Smooth muscle cell (in vitro differentiated cells): ENCODE data around the gene NFYC. TPM values are rescaled to one million over a fixed set of nuclear protein-coding genes. Genes with fewer than 3 reads are reported as not detected.
A peak's percentile ranks its signal among the peaks of the same experiment; 100 is the strongest.

Source experiments
- DNase-seq: peaks from one replicate; lab custom pipeline; 2025; ENCODE audit not compliant: unreplicated experiment; lab: John Stamatoyannopoulos, UW
- H2AFZ ChIP-seq: fragments of 200-600 bp; sonication (generic); 2 replicates; pipeline ENCODE4 v1.6.0; 2016; ENCODE audit warnings: antibody characterized with exemption, low read depth, mild to moderate bottlenecking
- H3F3A ChIP-seq: fragments of 200-600 bp; sonication (generic); 2 replicates; pipeline ENCODE4 v1.6.0; 2017; ENCODE audit warnings: antibody characterized with exemption, low read depth
- H3K27ac ChIP-seq: fragments of 200-600 bp; sonication (generic); 2 replicates; pipeline ENCODE4 v1.5.1; 2016; ENCODE audit warnings: low read depth, mild to moderate bottlenecking
- H3K27me3 ChIP-seq: fragments of 200-600 bp; sonication (generic); 2 replicates; pipeline ENCODE4 v1.6.1; 2016; ENCODE audit warnings: low read depth, mild to moderate bottlenecking
- H3K36me3 ChIP-seq: fragments of 200-600 bp; sonication (generic); 2 replicates; pipeline ENCODE4 v1.5.1; 2016; ENCODE audit warnings: low read depth
- H3K4me1 ChIP-seq: fragments of 200-600 bp; sonication (generic); 2 replicates; pipeline ENCODE4 v1.5.1; 2016; ENCODE audit warnings: low read depth
- H3K4me2 ChIP-seq: fragments of 200-600 bp; sonication (generic); 2 replicates; pipeline ENCODE4 v1.6.0; 2016; ENCODE audit warnings: mild to moderate bottlenecking
- H3K4me3 ChIP-seq: fragments of 200-600 bp; sonication (generic); 2 replicates; pipeline ENCODE4 v1.5.1; 2016; ENCODE audit warnings: mild to moderate bottlenecking
- H3K79me2 ChIP-seq: fragments of 200-600 bp; sonication (generic); 2 replicates; pipeline ENCODE4 v1.6.0; 2016; ENCODE audit warnings: low read depth, mild to moderate bottlenecking
- H3K9ac ChIP-seq: fragments of 200-600 bp; sonication (generic); 2 replicates; pipeline ENCODE4 v1.6.0; 2016; ENCODE audit warnings: low read depth
- H3K9me3 ChIP-seq: fragments of 200-600 bp; sonication (generic); replicated peaks from 2 replicates; pipeline ENCODE4 v1.5.1; 2016; ENCODE audit warnings: low read depth
- H4K20me1 ChIP-seq: fragments of 200-600 bp; sonication (generic); 2 replicates; pipeline ENCODE4 v1.6.0; 2016; ENCODE audit warnings: low read depth
- CTCF ChIP-seq: fragments of 200-600 bp; sonication (generic); IDR thresholded peaks from 2 replicates; pipeline ENCODE4 v1.5.1; 2017; ENCODE audit warnings: borderline replicate concordance, mild to moderate bottlenecking, antibody characterized with exemption; ENCODE audit not compliant: insufficient read depth, poor library complexity, severe bottlenecking
- WGBS: methylation state at CpG from one replicate; pipeline ENCODE4 v1.1.7; 2016; ENCODE audit warnings: low lambda C conversion rate; 5-methylcytosine and 5-hydroxymethylcytosine counted together
- polyA plus RNA-seq: library from polyadenylated mRNA; unstranded; fragments of >200 nt; fragmentation: Nextera tagmentation; extraction: Ambion mirVana; gene quantifications from 2 replicates; pipeline ENCODE4 v1.2.1, GENCODE V29; 2016
- total RNA-seq: library from RNA; depleted of rRNA; stranded (reverse); fragments of >200 nt; gene quantifications from 2 replicates; pipeline ENCODE4 v1.2.3, GENCODE V29; 2014

Gene NFYC
- total and polyA plus RNA-seq, 2 experiments from 2014 or later, result 18.1 to 28.6 TPM

- H3K9ac ChIP-seq, result no peak overlapping the region
- peaks cover 16% of the 10 kb centered on the region for H3K4me1 ChIP-seq
- H4K20me1 ChIP-seq, result no peaks in the 10 kb centered on the region
- no peak for TF ChIP-seq CTCF
- peak overlapping the region; percentile 86 for H3K4me2 ChIP-seq
- H3F3A ChIP-seq, result peaks cover 5% of the 10 kb centered on the region
- no peaks in the 10 kb centered on the region for H3K9me3 ChIP-seq
- peak overlapping the region; percentile 53 for H3K4me3 ChIP-seq
- H3K36me3 ChIP-seq, result no peaks in the 10 kb centered on the region
- H3K27ac ChIP-seq, result no peak overlapping the region
- H3K79me2 ChIP-seq, result no peaks in the 10 kb centered on the region
- no peak overlapping the region for H2AFZ ChIP-seq
- WGBS, result 82% methylated on average over 3 of the region's 3 CpGs
- H3K27me3 ChIP-seq, result peaks cover 6% of the 10 kb centered on the region
- DNase-seq, result no peak
Observed at GRCh38 chr1:40801742-40802077, 110.2 kb downstream of the NFYC start.

GRCh38 chr1:40802078-40802741, 110.7 kb downstream of the NFYC start:
- Histone ChIP-seq H3K4me3 (peak overlapping the region; percentile 53), H3K36me3 (no peaks in the 10 kb centered on the region), H3K4me1 (peaks cover 18% of the 10 kb centered on the region), H2AFZ (peak overlapping the region; percentile 86), H3K27me3 (peaks cover 6% of the 10 kb centered on the region), H3K79me2 (no peaks in the 10 kb centered on the region), H4K20me1 (no peaks in the 10 kb centered on the region), H3K4me2 (peak overlapping the region; percentile 86), H3K9me3 (no peaks in the 10 kb centered on the region), H3K9ac (peak overlapping the region; percentile 51), H3F3A (peaks cover 5% of the 10 kb centered on the region), H3K27ac (no peak overlapping the region)
- no peak for TF ChIP-seq CTCF
- DNase-seq, result peak; percentile 21
- 22% methylated on average over 22 of the region's 56 CpGs for WGBS

GRCh38 chr1:40802742-40803113, 111.2 kb downstream of the NFYC start:
- Histone ChIP-seq H3K27me3 (peaks cover 6% of the 10 kb centered on the region), H3K27ac (no peak overlapping the region), H3K9ac (no peak overlapping the region), H3K9me3 (no peaks in the 10 kb centered on the region), H3K4me1 (peaks cover 23% of the 10 kb centered on the region), H4K20me1 (no peaks in the 10 kb centered on the region), H3K36me3 (no peaks in the 10 kb centered on the region), H3K79me2 (no peaks in the 10 kb centered on the region), H3K4me3 (peak overlapping the region; percentile 53), H2AFZ (no peak overlapping the region), H3F3A (peaks cover 5% of the 10 kb centered on the region), H3K4me2 (peak overlapping the region; percentile 86)
- no peak for DNase-seq
- no peak for TF ChIP-seq CTCF
- WGBS, result 32% methylated on average over 4 of the region's 4 CpGs

- WGBS, result 100% methylated on average over 3 of the region's 3 CpGs
- H3K9me3 ChIP-seq, result no peaks in the 10 kb centered on the region
- DNase-seq, result no peak
- no peak overlapping the region for H3K4me3 ChIP-seq
- H3F3A ChIP-seq, result peaks cover 5% of the 10 kb centered on the region
- H3K4me2 ChIP-seq, result no peak overlapping the region
- no peak overlapping the region for H3K9ac ChIP-seq
- no peaks in the 10 kb centered on the region for H3K79me2 ChIP-seq
- H4K20me1 ChIP-seq, result no peaks in the 10 kb centered on the region
- no peak overlapping the region for H2AFZ ChIP-seq
- H3K36me3 ChIP-seq, result no peaks in the 10 kb centered on the region
- H3K27ac ChIP-seq, result no peak overlapping the region
- peaks cover 23% of the 10 kb centered on the region for H3K4me1 ChIP-seq
- peaks cover 6% of the 10 kb centered on the region for H3K27me3 ChIP-seq
- no peak for TF ChIP-seq CTCF
Observed at GRCh38 chr1:40803447-40803846, 111.9 kb downstream of the NFYC start.
